ENCODE results near the gene MOB3B. TPM values are rescaled to one million over a fixed set of nuclear protein-coding genes. Genes with fewer than 3 reads are reported as not detected.
A peak's percentile ranks its signal among the peaks of the same experiment; 100 is the strongest.

MOB3B gene
- polyA plus RNA-seq, 1 of the 3 experiments (the other 2 are of a cell fraction), result 0.90 TPM

DNA sequence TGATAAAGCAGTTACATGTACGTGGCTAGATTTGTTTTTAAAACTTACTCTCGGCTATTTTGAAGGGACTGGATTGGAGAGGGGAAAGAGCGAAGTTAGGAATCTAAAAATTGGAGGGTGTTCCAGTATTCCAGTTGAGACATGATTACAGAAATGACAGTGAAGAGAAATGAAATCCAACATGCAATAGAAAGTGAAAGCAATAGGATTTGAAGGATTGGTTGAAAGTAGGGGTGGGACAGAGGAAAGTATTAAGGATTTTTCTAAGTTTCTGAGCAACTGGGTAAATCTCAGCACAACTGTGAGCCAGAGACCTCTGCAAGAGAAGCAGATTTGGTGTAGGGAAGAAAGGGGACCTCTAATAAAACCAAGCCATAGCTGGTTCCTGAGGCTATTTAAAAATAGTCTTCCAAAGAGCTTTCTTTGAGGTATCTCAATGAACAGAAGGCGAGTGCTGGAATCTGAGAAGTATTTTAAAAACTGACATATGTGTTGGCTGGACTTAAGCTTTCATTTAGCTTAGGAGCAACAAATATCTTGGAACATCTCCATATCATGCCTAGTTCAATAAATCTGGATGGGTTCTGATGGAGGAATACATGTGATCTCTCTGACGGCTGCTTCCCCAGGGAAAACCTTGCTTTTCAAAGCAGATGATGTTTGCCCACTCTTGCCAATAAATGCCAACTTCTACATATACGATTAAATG lies 115.9 kb downstream of the MOB3B start (continued):
- TF ChIP-seq, protein P1, sequence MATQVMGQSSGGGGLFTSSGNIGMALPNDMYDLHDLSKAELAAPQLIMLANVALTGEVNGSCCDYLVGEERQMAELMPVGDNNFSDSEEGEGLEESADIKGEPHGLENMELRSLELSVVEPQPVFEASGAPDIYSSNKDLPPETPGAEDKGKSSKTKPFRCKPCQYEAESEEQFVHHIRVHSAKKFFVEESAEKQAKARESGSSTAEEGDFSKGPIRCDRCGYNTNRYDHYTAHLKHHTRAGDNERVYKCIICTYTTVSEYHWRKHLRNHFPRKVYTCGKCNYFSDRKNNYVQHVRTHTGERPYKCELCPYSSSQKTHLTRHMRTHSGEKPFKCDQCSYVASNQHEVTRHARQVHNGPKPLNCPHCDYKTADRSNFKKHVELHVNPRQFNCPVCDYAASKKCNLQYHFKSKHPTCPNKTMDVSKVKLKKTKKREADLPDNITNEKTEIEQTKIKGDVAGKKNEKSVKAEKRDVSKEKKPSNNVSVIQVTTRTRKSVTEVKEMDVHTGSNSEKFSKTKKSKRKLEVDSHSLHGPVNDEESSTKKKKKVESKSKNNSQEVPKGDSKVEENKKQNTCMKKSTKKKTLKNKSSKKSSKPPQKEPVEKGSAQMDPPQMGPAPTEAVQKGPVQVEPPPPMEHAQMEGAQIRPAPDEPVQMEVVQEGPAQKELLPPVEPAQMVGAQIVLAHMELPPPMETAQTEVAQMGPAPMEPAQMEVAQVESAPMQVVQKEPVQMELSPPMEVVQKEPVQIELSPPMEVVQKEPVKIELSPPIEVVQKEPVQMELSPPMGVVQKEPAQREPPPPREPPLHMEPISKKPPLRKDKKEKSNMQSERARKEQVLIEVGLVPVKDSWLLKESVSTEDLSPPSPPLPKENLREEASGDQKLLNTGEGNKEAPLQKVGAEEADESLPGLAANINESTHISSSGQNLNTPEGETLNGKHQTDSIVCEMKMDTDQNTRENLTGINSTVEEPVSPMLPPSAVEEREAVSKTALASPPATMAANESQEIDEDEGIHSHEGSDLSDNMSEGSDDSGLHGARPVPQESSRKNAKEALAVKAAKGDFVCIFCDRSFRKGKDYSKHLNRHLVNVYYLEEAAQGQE (IDR thresholded peaks at IDR 0.05; ENCODE audit: low read depth, low read length), result no peak
- TF ChIP-seq NRF1 (IDR thresholded peaks at IDR 0.05; ENCODE audit: low read depth, low read length) (no peak), RXRA (IDR thresholded peaks at IDR 0.05; ENCODE audit: borderline replicate concordance, low read depth) (no peak), CHD2 (IDR thresholded peaks at IDR 0.05; ENCODE audit: low read length, partially characterized antibody) (no peak)
- TF ChIP-seq, protein P2, sequence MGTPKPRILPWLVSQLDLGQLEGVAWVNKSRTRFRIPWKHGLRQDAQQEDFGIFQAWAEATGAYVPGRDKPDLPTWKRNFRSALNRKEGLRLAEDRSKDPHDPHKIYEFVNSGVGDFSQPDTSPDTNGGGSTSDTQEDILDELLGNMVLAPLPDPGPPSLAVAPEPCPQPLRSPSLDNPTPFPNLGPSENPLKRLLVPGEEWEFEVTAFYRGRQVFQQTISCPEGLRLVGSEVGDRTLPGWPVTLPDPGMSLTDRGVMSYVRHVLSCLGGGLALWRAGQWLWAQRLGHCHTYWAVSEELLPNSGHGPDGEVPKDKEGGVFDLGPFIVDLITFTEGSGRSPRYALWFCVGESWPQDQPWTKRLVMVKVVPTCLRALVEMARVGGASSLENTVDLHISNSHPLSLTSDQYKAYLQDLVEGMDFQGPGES (IDR thresholded peaks at IDR 0.05; ENCODE audit: low read depth, low read length), result no peak
- TF ChIP-seq, protein P3, sequence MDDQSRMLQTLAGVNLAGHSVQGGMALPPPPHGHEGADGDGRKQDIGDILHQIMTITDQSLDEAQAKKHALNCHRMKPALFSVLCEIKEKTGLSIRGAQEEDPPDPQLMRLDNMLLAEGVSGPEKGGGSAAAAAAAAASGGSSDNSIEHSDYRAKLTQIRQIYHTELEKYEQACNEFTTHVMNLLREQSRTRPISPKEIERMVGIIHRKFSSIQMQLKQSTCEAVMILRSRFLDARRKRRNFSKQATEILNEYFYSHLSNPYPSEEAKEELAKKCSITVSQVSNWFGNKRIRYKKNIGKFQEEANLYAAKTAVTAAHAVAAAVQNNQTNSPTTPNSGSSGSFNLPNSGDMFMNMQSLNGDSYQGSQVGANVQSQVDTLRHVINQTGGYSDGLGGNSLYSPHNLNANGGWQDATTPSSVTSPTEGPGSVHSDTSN (IDR thresholded peaks at IDR 0.05), result no peak

DNA sequence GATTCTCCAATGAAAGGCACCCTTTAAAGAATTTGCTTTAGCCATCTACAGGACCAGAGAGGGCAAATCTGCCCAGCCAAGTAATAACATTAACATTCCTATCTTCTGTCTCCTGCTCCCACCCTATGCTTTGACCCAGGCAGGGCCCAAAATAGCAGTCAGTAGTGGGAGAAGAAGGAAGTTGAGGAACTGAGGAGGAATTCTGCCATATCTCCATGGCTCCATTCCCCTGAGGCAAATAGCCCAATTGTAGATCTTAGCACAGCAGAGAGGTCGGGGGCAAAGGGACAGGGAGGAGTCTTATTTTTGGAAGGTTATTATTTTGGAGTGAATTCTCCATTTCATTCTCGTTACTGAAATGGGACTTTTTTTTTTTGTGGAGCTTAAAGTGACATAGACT lies 116.7 kb downstream of the MOB3B start:
- Histone ChIP-seq H3F3A (replicated peaks; ENCODE audit: insufficient read depth) (peaks cover 6% of the 10 kb centered on the region), H3K36me3 (replicated peaks in 1 of 2; ENCODE audit: control insufficient read depth in 1 of 2, insufficient read depth in 2 of 2, low read length in 1 of 2) (no peaks in the 10 kb centered on the region), H3K4me2 (peak overlapping the region; percentile 46; the same call in 1 of the 2 replicates), H3K27me3 (ENCODE audit: insufficient read depth) (no peaks in the 10 kb centered on the region), H2AFZ (ENCODE audit: low read depth) (no peak overlapping the region), H3K79me2 (ENCODE audit: insufficient read depth) (no peaks in the 10 kb centered on the region), H3K27ac (ENCODE audit: low read depth in 2 of 2, low read length in 1 of 2) (no peak overlapping the region; a peak in 1 of 4 replicates), H3K4me1 (ENCODE audit: control insufficient read depth in 1 of 2, insufficient read depth in 2 of 2, low read depth in 1 of 2, low read length in 1 of 2) (peaks cover 2 to 4% of the 10 kb centered on the region in 2 experiments; a peak in 1 of 4 replicates), H4K20me1 (ENCODE audit: insufficient read depth) (no peaks in the 10 kb centered on the region), H3K9ac (no peak overlapping the region), H3K9me2 (no peaks in the 10 kb centered on the region), H3K9me3 (no peaks in the 10 kb centered on the region), H3K4me3 (ENCODE audit: low read depth in 2 of 2, low read length in 1 of 2) (no peak overlapping the region)
- DNase-seq, result no peak
- ChIA-PET POLR2A (no interaction called here), CTCF (interaction anchor here (1.1 kb wide), 1 partner anchor 79 kb away, joined by 3 read pairs; no protein-coding TSS in a partner anchor)
- 73% methylated on average over 2 of the region's 2 CpGs for WGBS (ENCODE audit: low lambda C conversion rate)
- no peak for TF ChIP-seq TEAD4 (IDR thresholded peaks at IDR 0.05; ENCODE audit: borderline replicate concordance, insufficient read depth)
- TF ChIP-seq EP300 (IDR thresholded peaks at IDR 0.05; ENCODE audit: borderline replicate concordance in 1 of 2, low read depth in 1 of 2, low read length in 1 of 2), result no peak
- no peak for TF ChIP-seq CHD2 (IDR thresholded peaks at IDR 0.05; ENCODE audit: low read length, partially characterized antibody)
- TF ChIP-seq RXRA (IDR thresholded peaks at IDR 0.05; ENCODE audit: borderline replicate concordance, low read depth), result no peak
- no peak for TF ChIP-seq YY1 (IDR thresholded peaks at IDR 0.05; ENCODE audit: low read depth)
- TF ChIP-seq, protein P3 (IDR thresholded peaks at IDR 0.05), result no peak
- TF ChIP-seq RFX5 (IDR thresholded peaks at IDR 0.05; ENCODE audit: low read length), result no peak
- no peak for TF ChIP-seq JUND (IDR thresholded peaks at IDR 0.05)
- TF ChIP-seq MXI1 (IDR thresholded peaks at IDR 0.05; ENCODE audit: low read depth, low read length), result no peak
- TF ChIP-seq MEF2A (IDR thresholded peaks at IDR 0.05; ENCODE audit: borderline replicate concordance, low read depth), result no peak
- TF ChIP-seq GABPA (IDR thresholded peaks at IDR 0.05; ENCODE audit: low read depth), result no peak
- TF ChIP-seq, protein P4, sequence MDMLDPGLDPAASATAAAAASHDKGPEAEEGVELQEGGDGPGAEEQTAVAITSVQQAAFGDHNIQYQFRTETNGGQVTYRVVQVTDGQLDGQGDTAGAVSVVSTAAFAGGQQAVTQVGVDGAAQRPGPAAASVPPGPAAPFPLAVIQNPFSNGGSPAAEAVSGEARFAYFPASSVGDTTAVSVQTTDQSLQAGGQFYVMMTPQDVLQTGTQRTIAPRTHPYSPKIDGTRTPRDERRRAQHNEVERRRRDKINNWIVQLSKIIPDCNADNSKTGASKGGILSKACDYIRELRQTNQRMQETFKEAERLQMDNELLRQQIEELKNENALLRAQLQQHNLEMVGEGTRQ (IDR thresholded peaks at IDR 0.05; ENCODE audit: borderline replicate concordance, low read depth, low read length), result no peak
- TF ChIP-seq GATA2 (CRISPR knock-in tag; IDR thresholded peaks at IDR 0.05), result no peak
- TF ChIP-seq, protein P5, sequence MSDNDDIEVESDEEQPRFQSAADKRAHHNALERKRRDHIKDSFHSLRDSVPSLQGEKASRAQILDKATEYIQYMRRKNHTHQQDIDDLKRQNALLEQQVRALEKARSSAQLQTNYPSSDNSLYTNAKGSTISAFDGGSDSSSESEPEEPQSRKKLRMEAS (IDR thresholded peaks at IDR 0.05; ENCODE audit: low read depth), result no peak
- TF ChIP-seq NRF1 (IDR thresholded peaks at IDR 0.05; ENCODE audit: low read depth, low read length), result no peak
- TF ChIP-seq, protein P2 (IDR thresholded peaks at IDR 0.05; ENCODE audit: low read depth, low read length), result no peak
